LNCaP clone FGC (cell line): Measurements from ENCODE around the gene CFAP68.

Experiments used
- DNase-seq: peaks from one replicate; pipeline ENCODE4 v3.0.0-alpha.2; 2011; ENCODE audit warnings: low read depth
- H3K4me3 ChIP-seq: 2 replicates; pipeline ENCODE4 v1.5.1; 2011; ENCODE audit warnings: mild to moderate bottlenecking, low read depth, low read length, control low read depth
- TF ChIP-seq, protein P1 (sequence below): IDR thresholded peaks from 2 replicates; pipeline ENCODE4 v1.5.1; 2012; ENCODE audit warnings: mild to moderate bottlenecking; ENCODE audit not compliant: control insufficient read depth, insufficient read depth; ENCODE audit errors: extremely low read depth

Gene CFAP68

DNA sequence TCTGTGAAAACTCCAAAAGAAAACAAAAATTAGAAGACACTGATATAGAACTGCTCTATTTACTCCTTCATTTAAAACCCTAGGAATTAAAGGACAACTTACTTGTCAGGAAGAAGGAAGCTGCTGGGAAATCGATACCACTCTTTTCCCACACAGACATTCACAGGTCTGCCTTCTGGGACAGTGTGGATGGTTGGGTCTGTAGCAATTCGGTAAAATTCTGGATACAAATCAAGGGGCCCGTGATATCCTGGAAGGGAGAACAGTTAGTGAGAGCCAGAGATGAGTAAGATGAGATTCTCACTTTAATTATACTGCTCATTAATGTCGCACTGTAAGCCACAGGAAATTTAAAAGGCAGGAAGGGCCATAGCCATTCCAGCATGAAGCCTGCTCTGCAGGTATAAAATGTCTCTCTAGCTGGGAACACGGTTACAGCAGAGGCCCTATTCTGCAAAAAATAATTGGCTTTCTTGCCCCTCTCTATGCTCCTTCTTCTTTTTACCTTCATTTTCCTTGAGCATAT is 41.9 kb upstream of the CFAP68 start:
- TF ChIP-seq, protein P1, sequence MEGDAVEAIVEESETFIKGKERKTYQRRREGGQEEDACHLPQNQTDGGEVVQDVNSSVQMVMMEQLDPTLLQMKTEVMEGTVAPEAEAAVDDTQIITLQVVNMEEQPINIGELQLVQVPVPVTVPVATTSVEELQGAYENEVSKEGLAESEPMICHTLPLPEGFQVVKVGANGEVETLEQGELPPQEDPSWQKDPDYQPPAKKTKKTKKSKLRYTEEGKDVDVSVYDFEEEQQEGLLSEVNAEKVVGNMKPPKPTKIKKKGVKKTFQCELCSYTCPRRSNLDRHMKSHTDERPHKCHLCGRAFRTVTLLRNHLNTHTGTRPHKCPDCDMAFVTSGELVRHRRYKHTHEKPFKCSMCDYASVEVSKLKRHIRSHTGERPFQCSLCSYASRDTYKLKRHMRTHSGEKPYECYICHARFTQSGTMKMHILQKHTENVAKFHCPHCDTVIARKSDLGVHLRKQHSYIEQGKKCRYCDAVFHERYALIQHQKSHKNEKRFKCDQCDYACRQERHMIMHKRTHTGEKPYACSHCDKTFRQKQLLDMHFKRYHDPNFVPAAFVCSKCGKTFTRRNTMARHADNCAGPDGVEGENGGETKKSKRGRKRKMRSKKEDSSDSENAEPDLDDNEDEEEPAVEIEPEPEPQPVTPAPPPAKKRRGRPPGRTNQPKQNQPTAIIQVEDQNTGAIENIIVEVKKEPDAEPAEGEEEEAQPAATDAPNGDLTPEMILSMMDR: no peak
- H3K4me3 ChIP-seq: no peak overlapping the region
- no peak for DNase-seq

DNA sequence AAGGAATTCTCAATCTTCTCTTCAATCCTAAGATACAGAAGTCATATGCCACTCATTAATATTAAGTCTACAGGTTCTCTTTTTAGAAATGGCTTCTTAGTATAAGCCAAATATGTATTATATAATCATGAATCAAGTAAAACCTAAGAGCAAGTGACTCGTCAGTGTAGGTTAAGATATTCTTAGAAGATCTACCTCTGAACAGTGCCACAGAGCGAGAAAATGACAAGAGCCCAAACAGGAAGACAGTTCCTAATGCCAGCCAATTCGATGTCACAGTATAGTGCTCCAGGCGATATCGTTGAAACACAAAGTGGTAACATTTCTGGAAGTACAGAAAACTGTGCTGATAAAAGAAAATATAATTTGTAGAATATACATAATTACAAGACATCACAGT is 41.3 kb upstream of the CFAP68 start:
- TF ChIP-seq, protein P1: no peak
- H3K4me3 ChIP-seq: no peak overlapping the region
- no peak for DNase-seq

DNA sequence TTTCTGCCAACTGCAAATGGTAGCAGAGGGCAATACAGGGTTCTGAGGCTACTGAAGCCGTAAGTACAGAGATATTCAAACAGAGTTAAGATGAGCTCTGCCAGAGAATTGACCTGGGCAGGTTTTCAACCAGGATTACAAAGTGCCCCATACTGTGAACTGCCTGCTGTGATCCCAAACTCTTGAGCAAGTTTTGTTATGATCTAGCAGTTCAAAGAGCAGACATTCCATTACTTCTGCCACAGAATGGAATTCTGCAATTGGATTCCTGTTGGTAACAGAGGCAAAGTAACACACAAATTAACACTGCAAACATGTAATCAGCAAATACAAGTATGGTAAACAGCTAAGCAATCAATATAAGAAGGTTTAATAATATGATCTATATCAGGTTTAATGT is 39.2 kb upstream of the CFAP68 start:
- TF ChIP-seq, protein P1: no peak
- DNase-seq: no peak

DNA sequence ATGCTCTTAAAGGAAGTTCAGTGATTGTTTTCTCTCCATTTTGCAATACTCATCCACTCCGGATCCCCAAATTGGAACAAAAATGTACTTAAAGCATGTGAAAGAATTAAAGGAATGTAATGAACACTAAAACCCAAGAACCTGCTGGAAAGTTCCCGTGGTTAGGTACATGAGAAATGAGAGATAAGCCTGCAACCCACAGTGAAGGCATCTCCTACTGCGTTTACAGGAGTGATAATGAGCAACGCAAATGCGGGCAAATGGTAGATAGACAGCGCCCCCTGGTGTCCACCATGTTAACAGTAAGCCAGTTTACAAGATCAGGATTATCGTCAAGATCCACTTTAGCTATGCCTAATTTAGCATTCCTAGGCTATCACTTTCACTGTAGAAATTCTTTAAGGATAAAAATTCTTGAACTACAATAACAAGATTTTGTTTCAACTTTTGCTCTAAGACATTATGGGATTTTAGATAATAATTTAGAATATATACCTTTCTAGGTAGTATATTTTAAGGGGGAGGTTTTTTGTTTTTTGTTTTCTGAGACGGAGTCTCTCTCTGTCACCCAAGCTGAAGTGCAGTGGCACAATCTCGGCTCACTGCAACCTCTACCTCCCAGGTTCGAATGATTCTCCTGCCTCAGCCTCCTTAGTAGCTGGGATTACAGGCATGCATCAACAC is 37.8 kb upstream of the CFAP68 start:
- peak overlapping the region; percentile 10; the same call in 1 of the 2 replicates for H3K4me3 ChIP-seq
- TF ChIP-seq, protein P1: peak; percentile 85
- DNase-seq: peak; percentile 72

More for the DNA sequence above, 39.2 kb upstream of the CFAP68 start:
- no peak overlapping the region for H3K4me3 ChIP-seq

DNA sequence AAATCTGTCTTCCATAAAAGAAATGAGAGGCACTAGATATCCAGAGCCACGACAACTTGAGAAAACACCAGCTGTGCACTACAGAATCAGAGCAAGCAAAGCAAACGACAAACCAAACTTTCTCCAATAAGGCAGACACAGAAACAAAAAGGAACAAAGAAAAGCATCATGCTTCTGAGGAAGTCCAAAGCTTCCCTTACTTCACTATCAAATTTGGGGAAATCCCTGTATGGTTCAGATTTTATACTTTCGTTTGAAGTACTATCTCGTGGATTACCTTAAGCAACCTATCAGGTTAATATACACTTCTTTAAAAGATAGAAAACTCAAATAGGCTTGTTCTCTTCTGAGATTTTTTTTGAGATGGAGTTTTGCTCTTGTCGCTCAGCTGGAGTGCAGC is 35.7 kb upstream of the CFAP68 start:
- H3K4me3 ChIP-seq: no peak overlapping the region
- DNase-seq: no peak
- TF ChIP-seq, protein P1: no peak

DNA sequence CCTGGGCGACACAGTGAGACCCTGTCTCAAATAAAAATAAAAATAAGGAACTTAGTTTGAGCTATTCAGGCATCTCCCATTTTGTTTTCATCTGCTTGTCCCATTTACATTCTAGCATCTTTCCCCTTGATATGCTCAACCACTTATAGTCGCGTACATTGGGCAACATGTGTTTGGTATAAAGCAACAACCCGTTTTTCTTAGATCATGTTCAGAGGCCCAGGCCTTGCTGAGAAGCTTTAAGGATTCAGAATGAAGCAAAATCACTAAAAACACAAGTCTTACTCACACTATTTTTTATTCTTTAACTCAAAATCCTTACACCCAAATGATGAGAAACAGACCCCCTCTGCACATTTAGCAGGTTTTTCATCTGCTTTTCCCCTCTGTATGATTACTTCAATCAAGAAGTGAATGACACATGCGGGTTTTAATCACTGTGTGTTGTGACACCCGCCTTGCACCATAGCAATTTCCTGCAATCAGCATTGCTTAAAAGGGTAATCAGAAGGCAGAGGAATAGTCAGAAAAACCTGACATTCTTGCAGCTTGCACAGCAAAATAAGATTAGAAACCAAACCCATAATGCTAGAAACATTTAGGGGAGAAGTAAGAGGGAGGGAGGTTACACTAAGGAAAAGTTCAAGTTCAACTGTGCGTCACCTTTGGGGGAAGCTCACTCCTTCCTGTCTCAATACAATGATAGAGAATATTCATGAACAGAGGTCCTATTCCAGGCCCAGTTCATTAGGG is 33.9 kb upstream of the CFAP68 start:
- H3K4me3 ChIP-seq: no peak overlapping the region

More for the DNA sequence above, 33.9 kb upstream of the CFAP68 start:
- TF ChIP-seq, protein P1: no peak
- DNase-seq: no peak
